H1 (cell line): ENCODE data around the gene PKD2L2. TPM values are rescaled to one million over a fixed set of nuclear protein-coding genes. Genes with fewer than 3 reads are reported as not detected.

ENCODE experiments used
- CBX8 ChIP-seq: fragments of 300-800, 300-1000 bp; sonication (generic); IDR thresholded peaks from 2 replicates; pipeline ENCODE4 v1.7.1; 2016; ENCODE audit warnings: low read depth, low read length, borderline replicate concordance
- RNF2 ChIP-seq: fragments of 200-900, 300-1000 bp; sonication (generic); IDR thresholded peaks from 2 replicates; pipeline ENCODE4 v1.7.1; 2016; ENCODE audit warnings: borderline replicate concordance, low read depth, mild to moderate bottlenecking, antibody characterized with exemption, low read length; ENCODE audit not compliant: poor library complexity, severe bottlenecking; ENCODE audit errors: missing control alignments
- TCF12 ChIP-seq: IDR thresholded peaks from 2 replicates; pipeline ENCODE4 v1.6.1; 2011; ENCODE audit warnings: low read depth, mild to moderate bottlenecking, low read length
- polyA plus RNA-seq, 7 experiments: library from polyadenylated mRNA; depleted of rRNA in 3 of 7; stranded (reverse) in 5 of 7; unstranded in 2 of 7; fragments of >200 nt in 5 of 7; fragments of 200-250 nt in 2 of 7; gene quantifications; 1 replicate in 5 of 7; 2 replicates in 1 of 7; 4 replicates in 1 of 7; pipeline versions ENCODE4 v1.2.1 to v1.2.3, GENCODE V29; 2011 to 2013; ENCODE audit warnings: missing spikeins in 2 of 7, mixed read lengths in 2 of 7
- total RNA-seq: library from RNA; stranded (reverse); fragmentation: NEBNext Ultra II Directional; extraction: Animal tissue kit (Norgen Biotek cat#: 25700); gene quantifications from 2 replicates; pipeline ENCODE4 v1.2.1, GENCODE V29; 2021
- TF ChIP-seq, protein P1 (sequence below): fragments of 300-600 bp; sonication (generic); IDR thresholded peaks from 2 replicates; pipeline ENCODE4 v1.7.1; 2012; ENCODE audit warnings: low read length, moderate library complexity, mild to moderate bottlenecking, inconsistent platforms; ENCODE audit not compliant: insufficient replicate concordance

The PKD2L2 gene
- total and polyA plus RNA-seq, 2 of the 8 experiments (the other 6 are each of a cell fraction or from before 2014, with no cell fraction given), result not detected

DNA sequence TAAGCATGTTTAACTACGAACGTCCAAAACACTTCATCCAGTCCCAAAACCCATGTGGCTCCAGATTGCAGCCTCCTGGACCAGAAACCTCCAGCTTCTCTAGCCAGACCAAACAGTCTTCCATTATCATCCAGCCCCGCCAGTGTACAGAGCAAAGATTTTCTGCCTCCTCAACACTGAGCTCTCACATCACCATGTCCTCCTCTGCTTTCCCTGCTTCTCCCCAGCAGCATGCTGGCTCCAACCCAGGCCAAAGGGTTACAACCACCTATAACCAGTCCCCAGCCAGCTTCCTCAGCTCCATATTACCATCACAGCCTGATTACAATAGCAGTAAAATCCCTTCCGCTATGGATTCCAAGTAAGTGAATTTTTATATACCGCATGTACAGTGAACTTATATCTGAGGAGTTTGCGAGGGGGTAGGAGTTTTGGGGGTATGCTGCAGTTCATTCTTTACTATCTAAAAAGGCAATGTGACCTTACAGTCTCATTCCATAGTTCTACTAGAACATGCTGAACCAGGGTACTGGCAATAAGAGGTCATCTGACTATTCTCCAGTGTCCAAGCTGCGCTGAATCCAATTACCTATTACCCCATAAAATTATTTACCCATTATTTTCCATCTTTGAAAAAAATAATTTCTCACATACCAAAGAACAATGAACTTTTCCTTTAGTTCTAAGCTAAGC lies 18.5 kb upstream of the PKD2L2 start (continued):
- TF ChIP-seq, protein P1, sequence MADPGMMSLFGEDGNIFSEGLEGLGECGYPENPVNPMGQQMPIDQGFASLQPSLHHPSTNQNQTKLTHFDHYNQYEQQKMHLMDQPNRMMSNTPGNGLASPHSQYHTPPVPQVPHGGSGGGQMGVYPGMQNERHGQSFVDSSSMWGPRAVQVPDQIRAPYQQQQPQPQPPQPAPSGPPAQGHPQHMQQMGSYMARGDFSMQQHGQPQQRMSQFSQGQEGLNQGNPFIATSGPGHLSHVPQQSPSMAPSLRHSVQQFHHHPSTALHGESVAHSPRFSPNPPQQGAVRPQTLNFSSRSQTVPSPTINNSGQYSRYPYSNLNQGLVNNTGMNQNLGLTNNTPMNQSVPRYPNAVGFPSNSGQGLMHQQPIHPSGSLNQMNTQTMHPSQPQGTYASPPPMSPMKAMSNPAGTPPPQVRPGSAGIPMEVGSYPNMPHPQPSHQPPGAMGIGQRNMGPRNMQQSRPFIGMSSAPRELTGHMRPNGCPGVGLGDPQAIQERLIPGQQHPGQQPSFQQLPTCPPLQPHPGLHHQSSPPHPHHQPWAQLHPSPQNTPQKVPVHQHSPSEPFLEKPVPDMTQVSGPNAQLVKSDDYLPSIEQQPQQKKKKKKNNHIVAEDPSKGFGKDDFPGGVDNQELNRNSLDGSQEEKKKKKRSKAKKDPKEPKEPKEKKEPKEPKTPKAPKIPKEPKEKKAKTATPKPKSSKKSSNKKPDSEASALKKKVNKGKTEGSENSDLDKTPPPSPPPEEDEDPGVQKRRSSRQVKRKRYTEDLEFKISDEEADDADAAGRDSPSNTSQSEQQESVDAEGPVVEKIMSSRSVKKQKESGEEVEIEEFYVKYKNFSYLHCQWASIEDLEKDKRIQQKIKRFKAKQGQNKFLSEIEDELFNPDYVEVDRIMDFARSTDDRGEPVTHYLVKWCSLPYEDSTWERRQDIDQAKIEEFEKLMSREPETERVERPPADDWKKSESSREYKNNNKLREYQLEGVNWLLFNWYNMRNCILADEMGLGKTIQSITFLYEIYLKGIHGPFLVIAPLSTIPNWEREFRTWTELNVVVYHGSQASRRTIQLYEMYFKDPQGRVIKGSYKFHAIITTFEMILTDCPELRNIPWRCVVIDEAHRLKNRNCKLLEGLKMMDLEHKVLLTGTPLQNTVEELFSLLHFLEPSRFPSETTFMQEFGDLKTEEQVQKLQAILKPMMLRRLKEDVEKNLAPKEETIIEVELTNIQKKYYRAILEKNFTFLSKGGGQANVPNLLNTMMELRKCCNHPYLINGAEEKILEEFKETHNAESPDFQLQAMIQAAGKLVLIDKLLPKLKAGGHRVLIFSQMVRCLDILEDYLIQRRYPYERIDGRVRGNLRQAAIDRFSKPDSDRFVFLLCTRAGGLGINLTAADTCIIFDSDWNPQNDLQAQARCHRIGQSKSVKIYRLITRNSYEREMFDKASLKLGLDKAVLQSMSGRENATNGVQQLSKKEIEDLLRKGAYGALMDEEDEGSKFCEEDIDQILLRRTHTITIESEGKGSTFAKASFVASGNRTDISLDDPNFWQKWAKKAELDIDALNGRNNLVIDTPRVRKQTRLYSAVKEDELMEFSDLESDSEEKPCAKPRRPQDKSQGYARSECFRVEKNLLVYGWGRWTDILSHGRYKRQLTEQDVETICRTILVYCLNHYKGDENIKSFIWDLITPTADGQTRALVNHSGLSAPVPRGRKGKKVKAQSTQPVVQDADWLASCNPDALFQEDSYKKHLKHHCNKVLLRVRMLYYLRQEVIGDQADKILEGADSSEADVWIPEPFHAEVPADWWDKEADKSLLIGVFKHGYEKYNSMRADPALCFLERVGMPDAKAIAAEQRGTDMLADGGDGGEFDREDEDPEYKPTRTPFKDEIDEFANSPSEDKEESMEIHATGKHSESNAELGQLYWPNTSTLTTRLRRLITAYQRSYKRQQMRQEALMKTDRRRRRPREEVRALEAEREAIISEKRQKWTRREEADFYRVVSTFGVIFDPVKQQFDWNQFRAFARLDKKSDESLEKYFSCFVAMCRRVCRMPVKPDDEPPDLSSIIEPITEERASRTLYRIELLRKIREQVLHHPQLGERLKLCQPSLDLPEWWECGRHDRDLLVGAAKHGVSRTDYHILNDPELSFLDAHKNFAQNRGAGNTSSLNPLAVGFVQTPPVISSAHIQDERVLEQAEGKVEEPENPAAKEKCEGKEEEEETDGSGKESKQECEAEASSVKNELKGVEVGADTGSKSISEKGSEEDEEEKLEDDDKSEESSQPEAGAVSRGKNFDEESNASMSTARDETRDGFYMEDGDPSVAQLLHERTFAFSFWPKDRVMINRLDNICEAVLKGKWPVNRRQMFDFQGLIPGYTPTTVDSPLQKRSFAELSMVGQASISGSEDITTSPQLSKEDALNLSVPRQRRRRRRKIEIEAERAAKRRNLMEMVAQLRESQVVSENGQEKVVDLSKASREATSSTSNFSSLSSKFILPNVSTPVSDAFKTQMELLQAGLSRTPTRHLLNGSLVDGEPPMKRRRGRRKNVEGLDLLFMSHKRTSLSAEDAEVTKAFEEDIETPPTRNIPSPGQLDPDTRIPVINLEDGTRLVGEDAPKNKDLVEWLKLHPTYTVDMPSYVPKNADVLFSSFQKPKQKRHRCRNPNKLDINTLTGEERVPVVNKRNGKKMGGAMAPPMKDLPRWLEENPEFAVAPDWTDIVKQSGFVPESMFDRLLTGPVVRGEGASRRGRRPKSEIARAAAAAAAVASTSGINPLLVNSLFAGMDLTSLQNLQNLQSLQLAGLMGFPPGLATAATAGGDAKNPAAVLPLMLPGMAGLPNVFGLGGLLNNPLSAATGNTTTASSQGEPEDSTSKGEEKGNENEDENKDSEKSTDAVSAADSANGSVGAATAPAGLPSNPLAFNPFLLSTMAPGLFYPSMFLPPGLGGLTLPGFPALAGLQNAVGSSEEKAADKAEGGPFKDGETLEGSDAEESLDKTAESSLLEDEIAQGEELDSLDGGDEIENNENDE, result no peak
- no peak for TF ChIP-seq TCF12
- no peak for TF ChIP-seq RNF2
- TF ChIP-seq CBX8, result no peak
- TF ChIP-seq, all 59 proteins: peak for 0
